Osteocyte (in vitro differentiated cells): ENCODE data around the gene KIF5C. TPM values are rescaled to one million over a fixed set of nuclear protein-coding genes. Genes with fewer than 3 reads are reported as not detected.
A peak's percentile ranks its signal among the peaks of the same experiment; 100 is the strongest.
"Not testable (repeated sequence)": the region's sequence is repeated elsewhere in the genome, so short reads cannot be mapped to it uniquely, and the experiment has no call there.

Source experiments
- DNase-seq: peaks from one replicate; pipeline ENCODE4 v3.0.0; 2021; ENCODE audit warnings: mixed read lengths; ENCODE audit not compliant: unreplicated experiment; ENCODE audit errors: extremely low spot score
- H3K27ac Mint-ChIP-seq: one replicate; pipeline ENCODE4 v1.8.0; 2021; ENCODE audit warnings: mild to moderate bottlenecking, mixed read lengths; ENCODE audit not compliant: unreplicated experiment
- H3K27me3 Mint-ChIP-seq: one replicate; pipeline ENCODE4 v1.8.0; 2021; ENCODE audit warnings: mixed read lengths; ENCODE audit not compliant: unreplicated experiment
- H3K36me3 Mint-ChIP-seq: one replicate; pipeline ENCODE4 v1.8.0; 2021; ENCODE audit warnings: mixed read lengths; ENCODE audit not compliant: unreplicated experiment
- H3K4me1 Mint-ChIP-seq: one replicate; pipeline ENCODE4 v1.8.0; 2021; ENCODE audit warnings: mixed read lengths; ENCODE audit not compliant: unreplicated experiment
- H3K4me3 Mint-ChIP-seq: one replicate; pipeline ENCODE4 v1.8.0; 2021; ENCODE audit warnings: mild to moderate bottlenecking, moderate library complexity, mixed read lengths; ENCODE audit not compliant: unreplicated experiment
- H3K9me3 Mint-ChIP-seq: one replicate; pipeline ENCODE4 v1.8.0; 2021; ENCODE audit warnings: mixed read lengths; ENCODE audit not compliant: unreplicated experiment
- total RNA-seq: library from RNA; stranded (reverse); gene quantifications from 2 replicates; pipeline ENCODE4 v1.2.1, GENCODE V29; 2021
- TF ChIP-seq, protein P1 (sequence below): fragments of 200-600 bp; sonication (generic); IDR thresholded peaks from 2 replicates; pipeline ENCODE4 v1.5.0; 2021; ENCODE audit warnings: antibody characterized with exemption, mild to moderate bottlenecking, moderate library complexity

Gene KIF5C
- total RNA-seq, 1 donor from 2014 or later, result 10.2 TPM

DNA sequence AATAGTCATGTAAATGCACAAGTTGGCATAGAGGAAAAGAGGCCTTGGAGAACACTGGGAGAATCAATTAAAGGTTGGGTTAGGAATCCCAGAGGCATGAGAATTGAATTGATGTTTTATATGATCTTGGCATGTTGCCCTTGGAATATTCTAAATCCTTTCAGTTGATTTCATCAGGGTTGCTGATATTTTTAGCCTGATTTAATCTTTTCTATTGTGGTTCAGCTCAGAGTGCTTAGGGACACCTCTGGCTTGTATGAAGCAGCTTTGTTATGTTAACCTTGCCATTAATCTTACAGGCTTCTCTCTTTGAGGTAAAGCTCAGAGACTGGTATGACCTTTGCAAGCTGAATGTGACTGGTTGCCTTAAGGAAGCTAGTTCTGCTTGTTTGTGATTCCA lies 99.1 kb downstream of the KIF5C start:
- H3K4me3 Mint-ChIP-seq, result no peak overlapping the region
- H3K4me1 Mint-ChIP-seq, result peaks cover 7% of the 10 kb centered on the region
- TF ChIP-seq, protein P1, sequence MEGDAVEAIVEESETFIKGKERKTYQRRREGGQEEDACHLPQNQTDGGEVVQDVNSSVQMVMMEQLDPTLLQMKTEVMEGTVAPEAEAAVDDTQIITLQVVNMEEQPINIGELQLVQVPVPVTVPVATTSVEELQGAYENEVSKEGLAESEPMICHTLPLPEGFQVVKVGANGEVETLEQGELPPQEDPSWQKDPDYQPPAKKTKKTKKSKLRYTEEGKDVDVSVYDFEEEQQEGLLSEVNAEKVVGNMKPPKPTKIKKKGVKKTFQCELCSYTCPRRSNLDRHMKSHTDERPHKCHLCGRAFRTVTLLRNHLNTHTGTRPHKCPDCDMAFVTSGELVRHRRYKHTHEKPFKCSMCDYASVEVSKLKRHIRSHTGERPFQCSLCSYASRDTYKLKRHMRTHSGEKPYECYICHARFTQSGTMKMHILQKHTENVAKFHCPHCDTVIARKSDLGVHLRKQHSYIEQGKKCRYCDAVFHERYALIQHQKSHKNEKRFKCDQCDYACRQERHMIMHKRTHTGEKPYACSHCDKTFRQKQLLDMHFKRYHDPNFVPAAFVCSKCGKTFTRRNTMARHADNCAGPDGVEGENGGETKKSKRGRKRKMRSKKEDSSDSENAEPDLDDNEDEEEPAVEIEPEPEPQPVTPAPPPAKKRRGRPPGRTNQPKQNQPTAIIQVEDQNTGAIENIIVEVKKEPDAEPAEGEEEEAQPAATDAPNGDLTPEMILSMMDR, result no peak
- H3K36me3 Mint-ChIP-seq, result peaks cover 3% of the 10 kb centered on the region
- DNase-seq, result no peak
- no peak overlapping the region for H3K27ac Mint-ChIP-seq
- no peaks in the 10 kb centered on the region for H3K27me3 Mint-ChIP-seq
- H3K9me3 Mint-ChIP-seq, result no peaks in the 10 kb centered on the region

DNA sequence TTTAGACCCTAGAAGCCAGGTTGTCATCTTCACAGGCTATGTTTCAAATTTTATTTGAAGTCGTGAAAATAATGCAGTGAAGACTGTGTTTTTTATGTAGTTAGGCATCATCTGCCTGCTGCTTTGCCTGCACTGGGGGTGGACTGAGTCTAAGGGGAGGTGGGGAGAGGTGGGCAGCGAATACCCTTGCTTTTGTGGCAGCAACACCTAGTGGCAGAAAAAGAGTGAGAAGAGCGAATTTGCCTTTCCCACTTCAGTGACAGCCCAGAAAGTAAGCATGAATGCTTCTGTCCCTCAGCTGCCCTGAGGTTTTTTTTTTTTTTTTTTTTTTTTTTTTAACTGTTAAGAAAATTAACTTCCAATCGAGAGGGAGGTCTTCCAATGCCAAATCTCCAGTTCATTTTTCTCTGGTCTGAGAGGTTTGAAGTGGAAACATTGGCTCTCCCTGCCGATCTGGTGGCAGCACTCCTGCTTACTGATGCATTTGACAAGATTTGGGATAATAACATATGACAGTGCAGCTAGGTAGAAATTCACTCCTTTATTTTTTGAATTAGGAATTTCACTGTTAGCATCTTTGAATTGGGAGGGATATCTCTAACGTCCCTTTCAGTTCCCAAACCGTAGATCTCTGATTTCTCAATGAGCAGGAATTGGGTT lies 103.1 kb downstream of the KIF5C start:
- TF ChIP-seq, protein P1, result peak; percentile 28
- no peak overlapping the region for H3K27ac Mint-ChIP-seq
- no peaks in the 10 kb centered on the region for H3K27me3 Mint-ChIP-seq
- no peak overlapping the region for H3K4me3 Mint-ChIP-seq
- peaks cover 14% of the 10 kb centered on the region for H3K4me1 Mint-ChIP-seq
- no peaks in the 10 kb centered on the region for H3K9me3 Mint-ChIP-seq
- H3K36me3 Mint-ChIP-seq, result peaks cover 5% of the 10 kb centered on the region
- no peak for DNase-seq

DNA sequence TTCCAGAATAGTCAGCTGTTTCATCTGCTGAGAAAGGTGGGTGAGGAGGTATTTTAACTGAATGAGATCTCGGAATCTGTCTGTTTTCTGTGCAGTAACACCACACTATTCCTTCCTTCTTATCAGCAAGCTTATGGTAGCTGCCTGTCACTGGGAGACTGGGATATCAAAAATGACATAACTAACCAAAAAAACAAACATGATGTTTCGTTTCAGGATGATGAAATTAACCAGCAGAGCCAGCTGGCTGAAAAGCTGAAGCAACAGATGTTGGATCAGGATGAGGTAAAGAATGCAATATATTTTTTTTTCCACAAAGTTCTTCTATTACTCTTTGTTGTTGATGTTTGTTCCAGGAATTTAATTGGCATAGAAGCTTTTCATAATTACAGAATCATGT lies 103.7 kb downstream of the KIF5C start:
- H3K4me3 Mint-ChIP-seq, result no peak overlapping the region
- DNase-seq, result no peak

DNA sequence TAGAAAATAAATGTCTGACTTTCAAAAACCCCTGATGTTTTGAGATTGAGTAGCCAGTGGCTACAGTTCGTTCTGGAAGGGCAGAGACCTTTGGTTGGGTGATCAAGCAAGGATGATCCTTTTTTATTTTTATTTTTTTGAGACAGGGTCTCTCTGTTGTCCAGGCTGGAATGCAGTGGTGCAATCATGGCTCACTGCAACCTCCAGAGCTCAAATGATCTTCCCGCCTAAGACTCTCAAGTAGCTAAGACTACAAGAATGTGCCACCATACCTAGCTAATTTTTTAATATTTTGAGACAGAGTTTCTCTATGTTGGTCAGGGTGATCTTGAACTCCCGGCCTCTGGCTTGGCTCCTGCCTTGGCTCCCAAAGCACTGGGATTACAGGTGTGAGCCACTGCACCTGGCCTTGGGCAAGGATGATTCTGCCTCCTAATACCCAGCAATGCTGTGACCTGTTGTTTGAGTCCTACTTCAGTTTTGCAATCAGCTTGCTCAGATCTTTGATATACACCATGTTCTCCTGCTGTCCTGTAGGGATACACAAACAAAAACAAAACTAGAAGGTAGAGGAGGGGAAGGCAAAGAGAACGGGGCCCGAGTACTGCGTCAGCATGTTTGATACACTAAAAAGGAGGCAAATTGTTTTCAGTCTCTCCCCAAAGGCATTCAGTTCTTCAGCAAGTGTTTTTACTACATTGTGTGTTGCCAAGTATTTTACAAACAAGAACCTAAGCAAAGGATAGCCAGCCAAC lies 104.3 kb downstream of the KIF5C start:
- H3K4me3 Mint-ChIP-seq, result no peak overlapping the region
- no peaks in the 10 kb centered on the region for H3K27me3 Mint-ChIP-seq
- no peak for DNase-seq
- no peaks in the 10 kb centered on the region for H3K9me3 Mint-ChIP-seq
- no peak overlapping the region for H3K27ac Mint-ChIP-seq
- TF ChIP-seq, protein P1, result no peak
- H3K36me3 Mint-ChIP-seq, result peaks cover 8% of the 10 kb centered on the region
- peaks cover 14% of the 10 kb centered on the region for H3K4me1 Mint-ChIP-seq

More for the DNA sequence above, 103.7 kb downstream of the KIF5C start:
- H3K9me3 Mint-ChIP-seq, result no peaks in the 10 kb centered on the region
- H3K4me1 Mint-ChIP-seq, result peaks cover 14% of the 10 kb centered on the region
- H3K27ac Mint-ChIP-seq, result no peak overlapping the region
- H3K36me3 Mint-ChIP-seq, result peaks cover 6% of the 10 kb centered on the region
- no peaks in the 10 kb centered on the region for H3K27me3 Mint-ChIP-seq
- TF ChIP-seq, protein P1, result no peak

DNA sequence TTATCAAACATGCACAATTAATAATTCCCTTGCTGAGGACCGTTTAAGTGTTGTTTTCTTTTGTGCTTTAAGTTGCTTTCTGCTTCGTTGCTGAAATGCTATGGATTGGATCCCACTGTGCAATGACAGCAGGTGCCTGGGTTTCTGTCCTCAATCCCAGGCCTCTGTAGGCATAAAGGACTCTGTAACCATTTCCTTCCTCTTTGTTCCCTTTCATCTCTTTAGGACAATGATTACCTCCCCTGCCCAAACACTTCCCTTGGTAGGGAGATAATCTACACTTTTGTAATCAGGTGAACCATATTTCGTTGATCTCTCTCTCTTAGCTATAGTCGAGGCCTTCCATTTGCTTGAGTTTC lies 104.9 kb downstream of the KIF5C start:
- Mint-ChIP-seq H3K27me3 (no peaks in the 10 kb centered on the region), H3K36me3 (peaks cover 8% of the 10 kb centered on the region), H3K9me3 (no peaks in the 10 kb centered on the region), H3K27ac (no peak overlapping the region), H3K4me1 (peaks cover 14% of the 10 kb centered on the region), H3K4me3 (no peak overlapping the region)
- no peak for DNase-seq
- TF ChIP-seq, protein P1, result no peak

DNA sequence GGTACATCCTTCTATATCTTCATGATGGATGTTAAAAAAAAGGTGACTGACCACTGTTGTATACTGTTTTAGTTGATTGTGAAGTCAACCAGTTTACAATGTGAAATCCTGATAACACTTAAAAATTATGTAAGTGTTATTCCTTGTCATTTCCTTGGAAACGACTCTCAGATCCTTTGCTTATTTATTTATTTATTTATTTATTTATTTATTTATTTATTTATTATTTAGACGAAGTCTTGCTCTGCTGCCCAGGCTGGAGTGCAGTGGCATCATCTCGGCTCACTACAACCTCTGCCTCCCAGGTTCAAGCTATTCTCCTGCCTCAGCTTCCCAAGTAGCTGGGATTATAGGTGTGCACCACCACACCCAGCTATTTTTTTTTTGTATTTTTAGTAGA lies 105.5 kb downstream of the KIF5C start:
- not testable (repeated sequence) for DNase-seq, H3K36me3 Mint-ChIP-seq, H3K27ac Mint-ChIP-seq, H3K4me3 Mint-ChIP-seq, H3K27me3 Mint-ChIP-seq, H3K9me3 Mint-ChIP-seq
- peaks cover 14% of the 10 kb centered on the region for H3K4me1 Mint-ChIP-seq
